Measurements from ENCODE around the gene MAP3K15.
"Not testable (repeated sequence)": the region's sequence is repeated elsewhere in the genome, so short reads cannot be mapped to it uniquely, and the experiment has no call there.

Gene MAP3K15

DNA sequence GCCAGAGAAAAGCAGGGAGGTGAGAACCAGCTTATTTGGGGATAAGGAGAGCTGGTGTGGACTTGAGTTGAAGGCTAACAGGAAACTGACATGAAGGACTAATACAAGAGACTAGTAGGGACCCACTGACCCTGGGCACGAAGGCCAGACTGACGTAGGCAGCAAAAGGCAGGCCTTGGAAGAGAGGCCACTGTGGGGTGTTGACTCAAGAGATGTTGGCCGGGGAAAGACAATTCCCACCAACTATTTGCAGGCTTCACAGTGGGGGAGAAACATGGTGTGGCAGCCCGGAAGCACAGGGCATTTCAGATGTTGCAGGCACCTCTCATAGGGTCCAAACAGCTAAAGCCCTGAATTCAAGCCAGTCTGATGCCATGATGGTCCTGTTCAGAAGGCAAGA lies 24.4 kb upstream of the MAP3K15 start:
- DNase-seq = no peak

DNA sequence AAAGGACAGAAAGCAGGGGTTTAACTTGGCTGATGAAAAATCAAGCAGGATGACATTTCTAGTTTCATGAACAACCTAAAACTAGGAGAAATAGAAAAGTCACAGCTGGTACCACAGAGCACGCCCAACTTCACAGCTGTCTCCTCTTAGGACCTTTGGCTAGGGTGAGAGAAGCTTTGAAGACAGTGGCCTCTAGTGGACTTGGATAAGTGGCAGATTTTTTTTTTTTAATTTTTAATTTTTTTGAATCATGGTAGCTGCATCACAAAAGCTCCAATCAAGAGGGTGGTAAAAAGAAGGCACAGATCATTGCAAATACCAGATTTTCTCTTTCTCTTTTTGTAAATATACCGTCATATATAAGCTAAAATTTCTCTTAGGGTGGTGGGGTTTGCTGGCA lies 20.2 kb upstream of the MAP3K15 start:
- DNase-seq = no peak

GRCh38 chrX:19532709-19533108 lies 17.4 kb upstream of the MAP3K15 start:
- no peak for DNase-seq

DNA sequence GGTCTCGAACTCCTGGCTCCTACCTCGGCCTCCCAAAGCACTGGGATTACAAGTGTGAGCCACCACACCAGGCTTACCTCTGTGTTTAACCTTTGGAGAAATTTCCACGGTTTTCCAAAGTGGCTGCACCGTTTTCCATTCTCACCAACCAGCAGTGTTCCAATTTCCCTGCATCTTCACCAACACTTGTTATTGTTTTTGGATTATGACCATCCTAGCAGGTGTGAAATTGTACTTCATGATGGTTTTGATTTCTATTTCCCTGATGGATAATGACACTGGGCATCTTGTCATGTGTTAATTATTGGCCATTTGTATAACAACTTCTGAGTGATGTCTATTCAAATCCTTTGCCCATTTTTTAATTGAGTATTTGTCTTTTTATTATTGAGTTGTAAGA lies 2.7 kb upstream of the MAP3K15 start:
- no peak for DNase-seq

DNA sequence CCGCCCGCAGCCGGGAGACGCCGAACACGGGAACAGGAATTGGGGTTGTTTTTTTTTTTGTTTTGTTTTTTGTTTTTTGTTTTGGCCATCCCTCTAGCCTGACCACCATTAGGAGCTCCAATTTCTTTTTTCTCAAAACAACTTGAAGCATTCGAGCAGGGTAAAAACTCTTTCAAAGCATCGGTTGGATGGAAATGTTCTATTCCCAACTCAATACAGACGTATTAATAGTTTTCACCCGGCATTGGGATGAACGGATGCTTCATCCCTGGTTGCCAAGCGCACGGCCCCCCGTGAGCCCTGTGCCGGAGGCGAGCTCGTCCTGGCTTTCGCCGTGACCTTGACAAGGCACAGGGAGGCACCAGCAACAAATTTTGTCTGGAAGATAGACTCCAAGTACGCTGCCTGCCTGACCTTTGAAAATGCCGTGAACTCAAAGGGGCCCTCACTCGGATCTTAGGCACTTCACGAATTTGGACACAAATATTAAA lies 352 bp upstream of the MAP3K15 start:
- DNase-seq = no peak

DNA sequence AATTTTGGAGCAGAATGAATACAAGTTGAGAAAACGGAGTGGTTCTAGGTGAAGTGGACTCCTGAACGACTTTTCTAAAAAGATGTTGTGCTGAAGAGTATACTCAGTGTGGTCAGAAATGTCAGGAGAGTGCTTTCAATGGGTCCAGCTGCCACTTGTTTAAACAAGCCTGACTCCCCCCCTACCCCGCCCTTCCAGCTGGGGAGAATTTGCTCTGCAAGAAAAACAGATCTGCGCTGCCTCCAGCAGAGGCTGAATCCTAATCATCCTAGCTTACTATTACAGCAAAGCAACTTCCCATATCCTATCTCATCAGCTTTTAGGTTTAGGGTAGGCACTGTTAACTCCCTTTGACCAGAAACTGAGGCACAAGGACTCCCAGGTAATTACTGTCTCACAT lies 1.9 kb downstream of the MAP3K15 start:
- no peak for DNase-seq

DNA sequence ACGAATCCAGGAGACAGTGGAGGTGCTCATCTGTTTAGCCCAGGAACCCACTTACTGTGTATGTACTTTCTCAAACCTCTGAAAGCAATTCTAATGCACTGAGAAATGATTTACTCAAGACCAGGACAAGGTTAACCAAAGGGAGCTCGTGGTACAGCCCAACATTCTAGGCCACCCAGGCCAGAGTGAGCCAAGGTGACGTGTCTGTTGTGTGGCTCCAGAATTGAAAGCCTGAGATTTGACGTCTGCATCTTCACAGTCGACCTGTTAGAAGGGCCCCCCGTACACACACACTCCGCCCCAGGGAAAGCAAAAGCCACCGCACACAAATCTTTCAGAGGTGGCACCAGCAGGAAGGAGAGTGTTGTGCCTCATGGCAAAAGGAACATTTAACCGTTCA lies 2.3 kb downstream of the MAP3K15 start:
- no peak for DNase-seq

GRCh38 chrX:19512359-19512758 lies 2.9 kb downstream of the MAP3K15 start:
- DNase-seq = no peak

GRCh38 chrX:19511796-19512195 lies 3.5 kb downstream of the MAP3K15 start:
- not testable (repeated sequence) for DNase-seq

GRCh38 chrX:19496711-19497110 lies 18.6 kb downstream of the MAP3K15 start:
- no peak for DNase-seq

GRCh38 chrX:19487520-19488200 lies 27.6 kb downstream of the MAP3K15 start:
- DNase-seq = no peak

- DNase-seq = no peak
Observed at GRCh38 chrX:19479458-19479857, 35.9 kb downstream of the MAP3K15 start.

- DNase-seq = not testable (repeated sequence)
Observed at GRCh38 chrX:19468383-19468782, 46.9 kb downstream of the MAP3K15 start.

GRCh38 chrX:19462879-19463278 lies 52.4 kb downstream of the MAP3K15 start:
- DNase-seq = no peak

DNA sequence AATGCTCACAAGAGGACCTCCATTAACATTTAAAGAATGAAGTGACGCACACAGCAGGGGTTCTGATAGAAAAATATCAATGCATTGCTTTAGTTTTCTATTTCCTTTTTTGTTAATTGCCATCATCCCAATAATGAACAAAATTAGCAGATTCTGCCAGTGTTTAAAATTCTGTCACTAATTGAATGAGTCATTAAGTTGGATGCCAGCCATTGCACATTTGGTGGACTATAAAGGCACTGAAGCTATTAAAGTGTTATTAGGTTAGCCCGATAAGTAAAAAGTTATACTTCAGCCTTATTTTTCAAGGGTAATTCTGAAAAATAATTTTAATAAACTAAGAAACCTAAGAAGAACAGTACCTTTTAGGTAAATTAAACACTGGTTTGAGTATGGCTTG lies 53.1 kb downstream of the MAP3K15 start:
- DNase-seq = no peak

DNA sequence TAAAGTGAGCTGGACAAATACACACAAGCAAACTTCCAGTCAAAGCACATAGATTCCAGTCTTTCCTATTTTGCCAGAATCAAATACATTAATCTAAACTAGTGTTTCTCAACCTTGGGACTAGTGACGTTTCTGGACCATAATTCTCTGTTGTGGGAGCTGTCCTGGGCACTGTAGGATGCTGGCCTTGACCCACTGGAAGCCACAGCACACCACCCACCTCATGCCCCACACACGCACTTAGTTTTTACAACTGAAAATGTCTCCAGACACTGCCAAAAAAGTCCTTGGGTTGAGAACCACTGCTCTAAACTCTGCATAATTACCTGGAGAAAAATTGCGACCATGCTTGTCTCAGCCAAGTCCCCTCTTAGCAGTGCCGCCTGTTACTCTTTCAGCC lies 57.6 kb downstream of the MAP3K15 start:
- DNase-seq = no peak

DNA sequence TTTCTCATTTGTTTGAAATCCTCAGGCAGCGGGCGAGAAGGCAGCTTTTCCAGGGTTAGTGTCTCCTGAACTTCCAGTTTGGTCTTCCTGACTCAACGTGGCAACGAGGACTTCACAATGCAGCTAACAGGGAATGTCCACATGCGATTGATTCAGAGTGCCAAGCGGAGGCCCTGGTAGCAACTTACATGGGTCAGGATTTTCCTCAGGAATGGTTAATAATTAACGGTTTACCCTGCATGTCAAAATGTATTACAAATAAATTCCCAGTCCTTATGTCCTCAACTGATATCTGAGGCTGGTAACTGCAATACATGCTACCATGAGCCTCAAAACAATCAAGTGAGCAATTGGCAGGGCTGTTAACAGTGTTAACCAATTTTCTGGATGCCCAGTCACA lies 67.2 kb downstream of the MAP3K15 start:
- DNase-seq = no peak

DNA sequence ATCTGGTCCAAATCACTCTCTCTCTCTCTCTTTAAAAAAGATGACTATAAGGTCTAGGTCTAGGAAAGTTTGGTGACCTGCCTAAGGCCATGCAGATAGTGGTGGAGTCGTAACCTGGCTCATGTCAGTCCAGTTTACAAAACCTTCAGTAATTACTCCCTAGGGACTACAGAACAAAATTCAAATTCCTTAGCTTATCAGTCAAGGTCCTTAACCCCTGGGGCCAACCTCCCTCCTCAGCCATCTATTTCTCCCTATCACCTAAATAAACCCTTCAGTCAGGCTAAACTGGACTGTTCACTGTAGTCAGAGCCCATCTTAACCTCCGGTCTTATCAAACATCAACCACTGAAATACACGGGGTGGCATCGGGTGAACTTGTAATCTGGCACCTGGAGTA lies 68.9 kb downstream of the MAP3K15 start:
- DNase-seq = no peak

DNA sequence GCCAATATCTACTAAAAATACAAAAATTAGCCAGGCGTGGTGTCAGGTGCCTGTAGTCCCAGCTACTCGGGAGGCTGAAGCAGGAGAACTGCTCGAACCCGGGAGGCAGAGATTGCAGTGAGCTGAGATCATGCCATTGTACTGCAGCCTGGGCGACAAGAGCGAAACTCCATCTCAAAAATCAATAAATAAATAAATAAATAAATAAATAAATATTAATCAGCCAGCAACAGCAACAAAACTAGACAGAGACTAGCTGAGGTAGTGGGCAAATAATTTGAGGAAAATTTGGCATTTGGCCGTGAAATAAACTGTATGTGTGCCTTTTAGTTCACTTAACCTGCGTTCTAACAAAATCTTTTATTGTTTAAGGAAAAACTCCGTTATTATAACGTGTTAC lies 69.5 kb downstream of the MAP3K15 start:
- not testable (repeated sequence) for DNase-seq

DNA sequence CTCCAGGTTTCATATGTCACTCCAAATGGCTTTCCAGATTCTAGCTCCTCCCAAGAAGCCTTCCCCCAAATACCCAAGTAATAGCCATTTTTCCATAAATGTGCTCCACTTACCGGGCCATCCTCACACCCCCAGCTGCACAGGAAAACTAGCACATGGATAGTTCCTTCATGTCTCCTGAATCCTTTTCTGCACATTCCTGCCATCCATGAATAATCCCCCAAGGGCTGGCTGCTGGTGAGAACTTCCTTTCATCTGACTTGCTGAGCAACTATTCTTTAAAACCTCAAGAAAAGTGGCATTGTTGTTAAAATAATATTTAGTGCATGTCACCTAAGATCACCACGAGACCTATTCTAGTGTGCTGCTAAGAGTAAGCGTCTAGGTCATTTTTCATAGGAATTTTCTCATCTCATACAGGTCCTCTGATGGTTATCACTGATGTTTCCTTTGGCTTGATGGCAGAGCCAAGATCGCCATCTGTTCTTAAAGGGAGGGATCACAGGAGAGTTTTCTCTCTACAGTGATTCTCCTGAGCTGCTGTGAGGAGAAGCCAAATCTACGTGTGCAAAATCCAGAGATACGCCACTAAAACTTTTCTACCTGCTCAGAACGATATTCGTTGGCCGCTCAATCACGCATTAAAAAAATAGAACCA lies 71.3 kb downstream of the MAP3K15 start:
- no peak for DNase-seq

DNA sequence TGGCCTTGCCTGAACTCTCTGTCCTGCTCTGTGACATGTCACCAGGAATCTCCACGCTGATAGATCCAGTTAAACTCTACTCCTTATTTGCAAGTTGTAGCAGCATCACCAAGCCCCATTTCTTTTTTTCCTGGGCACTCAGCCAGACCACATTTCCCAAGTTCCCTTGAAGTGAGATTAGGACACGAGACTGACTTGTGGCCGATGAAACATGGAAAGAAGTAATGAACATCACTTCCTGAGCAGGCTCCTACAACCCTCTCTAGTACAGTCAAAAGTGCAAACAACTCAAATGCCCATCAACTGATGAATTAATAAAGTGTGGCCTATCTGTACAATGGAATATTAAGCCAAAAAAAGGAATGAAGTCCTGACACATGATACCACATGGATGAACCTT lies 74.6 kb downstream of the MAP3K15 start:
- no peak for DNase-seq

DNA sequence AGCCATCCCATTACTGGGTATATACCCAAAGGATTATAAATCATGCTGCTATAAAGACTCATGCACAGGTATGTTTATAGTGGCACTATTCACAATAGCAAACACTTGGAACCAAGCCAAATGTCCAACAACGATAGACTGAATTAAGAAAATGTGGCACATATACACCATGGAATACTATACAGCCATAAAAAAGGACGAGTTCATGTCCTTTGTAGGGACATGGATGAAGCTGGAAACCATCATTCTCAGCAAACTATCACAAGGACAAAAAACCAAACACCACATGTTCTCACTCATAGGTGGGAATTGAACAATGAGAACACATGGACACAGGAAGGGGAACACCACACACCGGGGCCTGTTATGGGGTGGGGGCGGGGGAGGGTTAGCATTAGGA lies 92.6 kb downstream of the MAP3K15 start:
- not testable (repeated sequence) for DNase-seq

DNA sequence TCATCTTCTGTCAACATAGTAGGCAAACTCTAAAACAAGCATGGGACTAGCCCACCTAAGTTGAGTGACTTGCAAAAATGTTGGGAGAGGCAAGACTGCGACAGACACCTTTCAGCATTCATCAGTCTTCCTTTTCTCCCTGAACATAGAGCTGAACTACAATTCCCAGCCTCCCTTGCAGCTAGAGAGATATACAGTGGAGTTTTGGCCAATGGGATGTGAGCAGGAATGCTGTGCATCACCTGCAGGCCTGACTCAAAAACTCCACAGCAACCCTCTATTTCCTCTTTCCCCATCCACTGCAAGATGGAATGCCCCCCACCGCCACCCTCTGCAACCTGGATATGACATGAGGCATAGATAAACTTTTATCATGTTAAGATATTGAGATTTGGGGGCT lies 105.0 kb downstream of the MAP3K15 start:
- DNase-seq = no peak

- DNase-seq = no peak
Observed at GRCh38 chrX:19403696-19404095, 111.6 kb downstream of the MAP3K15 start.

DNA sequence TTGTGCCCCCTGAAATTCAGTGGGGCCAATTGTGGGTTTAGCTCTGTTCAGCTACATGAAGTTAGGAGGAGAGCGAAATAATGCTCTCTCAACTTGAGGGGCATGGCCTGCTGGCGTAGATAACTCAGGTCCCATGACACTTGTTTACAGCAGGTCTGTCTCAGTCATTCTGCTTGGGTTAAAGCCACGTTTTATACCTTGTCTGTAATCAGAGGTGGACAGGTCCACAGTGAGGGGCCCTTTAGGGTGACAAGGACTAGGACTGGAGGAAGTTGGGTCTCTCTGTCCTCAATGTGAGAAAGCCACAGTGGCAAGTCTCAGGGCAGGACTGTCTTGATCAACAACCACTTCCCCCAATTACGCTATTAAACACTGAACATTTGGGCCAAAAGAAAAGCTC lies 122.6 kb downstream of the MAP3K15 start:
- DNase-seq = no peak

All from CD4-positive, alpha-beta T cell treated with Interleukin-17A for 4 hours (primary cell).